Measurements from ENCODE around the gene CAMSAP2.

Gene CAMSAP2

GRCh38 chr1:200850554-200850953 lies 111.9 kb downstream of the CAMSAP2 start:
- DNase-seq (ENCODE audit: low spot score), result no peak

GRCh38 chr1:200856716-200857357 lies 118.1 kb downstream of the CAMSAP2 start:
- no peak for DNase-seq (ENCODE audit: low spot score)

GRCh38 chr1:200857804-200858203 lies 119.1 kb downstream of the CAMSAP2 start:
- DNase-seq (ENCODE audit: low spot score), result no peak

GRCh38 chr1:200861937-200862647 lies 123.4 kb downstream of the CAMSAP2 start:
- no peak for DNase-seq (ENCODE audit: low spot score)

- DNase-seq (ENCODE audit: low spot score), result no peak
Observed at GRCh38 chr1:200862713-200863415, 124.2 kb downstream of the CAMSAP2 start.

GRCh38 chr1:200866116-200866515 lies 127.4 kb downstream of the CAMSAP2 start:
- DNase-seq (ENCODE audit: low spot score), result no peak

- DNase-seq (ENCODE audit: low spot score), result no peak
Observed at GRCh38 chr1:200866521-200866920, 127.8 kb downstream of the CAMSAP2 start.

- DNase-seq (ENCODE audit: low spot score), result no peak
Observed at GRCh38 chr1:200867018-200867811, 128.5 kb downstream of the CAMSAP2 start.

GRCh38 chr1:200869376-200869752 lies 130.7 kb downstream of the CAMSAP2 start:
- DNase-seq (ENCODE audit: low spot score), result no peak

GRCh38 chr1:200869753-200870391 lies 131.2 kb downstream of the CAMSAP2 start:
- no peak for DNase-seq (ENCODE audit: low spot score)

GRCh38 chr1:200872446-200873115 lies 133.9 kb downstream of the CAMSAP2 start, which contains the start of gene GPR25:
GPR25 (plus strand) TSS chr1:200872981; CDS start chr1:200873038, 57 bp downstream.
- no peak for DNase-seq (ENCODE audit: low spot score)

GRCh38 chr1:200873116-200873670 lies 134.5 kb downstream of the CAMSAP2 start:
- DNase-seq (ENCODE audit: low spot score), result no peak

- no peak for DNase-seq (ENCODE audit: low spot score)
Observed at GRCh38 chr1:200873671-200874397, 135.1 kb downstream of the CAMSAP2 start.

GRCh38 chr1:200874694-200875093 lies 136.0 kb downstream of the CAMSAP2 start:
- no peak for DNase-seq (ENCODE audit: low spot score)

- no peak for DNase-seq (ENCODE audit: low spot score)
Observed at GRCh38 chr1:200875416-200875815, 136.7 kb downstream of the CAMSAP2 start.

GRCh38 chr1:200877010-200877409 lies 138.3 kb downstream of the CAMSAP2 start:
- DNase-seq (ENCODE audit: low spot score), result no peak

- no peak for DNase-seq (ENCODE audit: low spot score)
Observed at GRCh38 chr1:200877839-200878551, 139.3 kb downstream of the CAMSAP2 start.

GRCh38 chr1:200880212-200880611 lies 141.5 kb downstream of the CAMSAP2 start:
- DNase-seq (ENCODE audit: low spot score), result no peak

GRCh38 chr1:200883118-200883517 lies 144.4 kb downstream of the CAMSAP2 start:
- no peak for DNase-seq (ENCODE audit: low spot score)
